Fibroblast of lung (primary cell): Measurements from ENCODE around the gene MKKS.

ENCODE experiments used
- EZH2 ChIP-seq: IDR thresholded peaks from 2 replicates; pipeline ENCODE4 v1.5.1; 2012; ENCODE audit warnings: low read length, control low read depth, mild to moderate bottlenecking; ENCODE audit errors: missing control alignments
- TF ChIP-seq, protein P1 (sequence below), 2 donors: IDR thresholded peaks in 1 of 2; conservative IDR thresholded peaks in 1 of 2; 1 replicate in 1 of 2; 2 replicates in 1 of 2; pipeline ENCODE4 v1.5.1; 2011 to 2012; ENCODE audit warnings: low read length in 2 of 2, control low read depth in 1 of 2, inconsistent platforms in 1 of 2, low read depth in 1 of 2, mild to moderate bottlenecking in 1 of 2

DNA sequence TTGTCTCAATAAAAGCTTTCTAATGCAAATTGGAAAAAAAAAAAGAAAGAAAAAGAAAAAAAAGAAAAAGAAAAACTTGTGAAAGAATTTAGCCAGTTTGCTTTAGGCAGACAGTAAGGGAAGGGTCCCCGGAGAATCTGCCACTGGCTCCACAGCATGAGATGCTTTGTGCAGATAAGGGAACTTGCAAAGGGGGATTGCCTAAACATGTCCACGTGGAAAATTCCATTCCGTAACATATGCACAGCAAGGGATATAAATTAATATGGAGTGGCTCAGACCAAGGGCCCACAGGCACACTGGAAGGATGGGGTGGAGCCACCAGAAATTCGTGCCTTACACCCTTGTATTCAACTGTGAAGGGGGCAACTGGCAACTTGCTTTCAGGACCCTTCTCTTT is 45.4 kb downstream of the MKKS start:
- TF ChIP-seq, protein P1, sequence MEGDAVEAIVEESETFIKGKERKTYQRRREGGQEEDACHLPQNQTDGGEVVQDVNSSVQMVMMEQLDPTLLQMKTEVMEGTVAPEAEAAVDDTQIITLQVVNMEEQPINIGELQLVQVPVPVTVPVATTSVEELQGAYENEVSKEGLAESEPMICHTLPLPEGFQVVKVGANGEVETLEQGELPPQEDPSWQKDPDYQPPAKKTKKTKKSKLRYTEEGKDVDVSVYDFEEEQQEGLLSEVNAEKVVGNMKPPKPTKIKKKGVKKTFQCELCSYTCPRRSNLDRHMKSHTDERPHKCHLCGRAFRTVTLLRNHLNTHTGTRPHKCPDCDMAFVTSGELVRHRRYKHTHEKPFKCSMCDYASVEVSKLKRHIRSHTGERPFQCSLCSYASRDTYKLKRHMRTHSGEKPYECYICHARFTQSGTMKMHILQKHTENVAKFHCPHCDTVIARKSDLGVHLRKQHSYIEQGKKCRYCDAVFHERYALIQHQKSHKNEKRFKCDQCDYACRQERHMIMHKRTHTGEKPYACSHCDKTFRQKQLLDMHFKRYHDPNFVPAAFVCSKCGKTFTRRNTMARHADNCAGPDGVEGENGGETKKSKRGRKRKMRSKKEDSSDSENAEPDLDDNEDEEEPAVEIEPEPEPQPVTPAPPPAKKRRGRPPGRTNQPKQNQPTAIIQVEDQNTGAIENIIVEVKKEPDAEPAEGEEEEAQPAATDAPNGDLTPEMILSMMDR (conservative IDR thresholded peaks at IDR 0.05 in 1 of 2, IDR thresholded peaks at IDR 0.05 in 1 of 2; ENCODE audit: low read depth in 1 of 2, low read length in 2 of 2) = no peak
- no peak for TF ChIP-seq EZH2
